ENCODE results near the gene HSD17B4. TPM values are rescaled to one million over a fixed set of nuclear protein-coding genes. Genes with fewer than 3 reads are reported as not detected.

HSD17B4 gene
- total and polyA plus RNA-seq, 12 donors = 236 to 620 (median 344) TPM

GRCh38 chr5:119521232-119521631 is 68.9 kb downstream of the HSD17B4 start:
- DNase-seq = no peak
- Histone ChIP-seq H3K27me3 (no peaks in the 10 kb centered on the region), H3K4me1 (replicated peaks in 1 of 2) (no peaks in the 10 kb centered on the region), H3K9me3 (replicated peaks in 1 of 3) (no peaks in the 10 kb centered on the region), H3K36me3 (replicated peaks in 1 of 2) (peaks cover 0 to 12% of the 10 kb centered on the region in 2 donors), H3K27ac (no peak overlapping the region), H3K4me3 (no peak overlapping the region)
- WGBS, 4 donors = 83 to 96% (median 91%) methylated on average over 1 of the region's 1 CpG
- intact Hi-C loops (cut with DNase I) = no loop called here
- no peak for TF ChIP-seq POLR2A (IDR thresholded peaks at IDR 0.05)
- TF ChIP-seq CTCF (IDR thresholded peaks at IDR 0.05) = no peak

GRCh38 chr5:119522841-119523240 is 70.5 kb downstream of the HSD17B4 start:
- intact Hi-C loops (cut with DNase I) = no loop called here
- Histone ChIP-seq H3K4me3 (no peak overlapping the region), H3K36me3 (replicated peaks in 1 of 2) (peaks cover 0 to 12% of the 10 kb centered on the region in 2 donors), H3K9me3 (replicated peaks in 1 of 3) (no peaks in the 10 kb centered on the region), H3K27me3 (no peaks in the 10 kb centered on the region), H3K4me1 (replicated peaks in 1 of 2) (no peaks in the 10 kb centered on the region), H3K27ac (no peak overlapping the region)
- TF ChIP-seq POLR2A (IDR thresholded peaks at IDR 0.05) (no peak), CTCF (IDR thresholded peaks at IDR 0.05) (no peak)
- no peak for DNase-seq
- 90 to 95% (median 93%) methylated on average over 1 of the region's 1 CpG for WGBS, 4 donors

- WGBS, 4 donors = 85 to 89% (median 86%) methylated on average over 3 of the region's 3 CpGs
- Histone ChIP-seq H3K27ac (no peak overlapping the region), H3K9me3 (replicated peaks in 1 of 3) (no peaks in the 10 kb centered on the region), H3K4me3 (no peak overlapping the region), H3K36me3 (replicated peaks in 1 of 2) (peaks cover 0 to 7% of the 10 kb centered on the region in 2 donors), H3K4me1 (replicated peaks in 1 of 2) (no peaks in the 10 kb centered on the region), H3K27me3 (no peaks in the 10 kb centered on the region)
- no peak for DNase-seq
- intact Hi-C loops (cut with DNase I) = no loop called here
- no peak for TF ChIP-seq CTCF (IDR thresholded peaks at IDR 0.05)
Observed at GRCh38 chr5:119524485-119524884, 72.2 kb downstream of the HSD17B4 start.

- Histone ChIP-seq H3K36me3 (replicated peaks in 1 of 2) (peaks cover 0 to 14% of the 10 kb centered on the region in 2 donors), H3K4me1 (replicated peaks in 1 of 2) (no peaks in the 10 kb centered on the region), H3K27ac (no peak overlapping the region), H3K9me3 (replicated peaks in 1 of 3) (peaks cover 0 to 6% (median 0%) of the 10 kb centered on the region in 3 donors), H3K27me3 (no peaks in the 10 kb centered on the region), H3K4me3 (no peak overlapping the region)
- intact Hi-C loops (cut with DNase I) = no loop called here
- WGBS, 4 donors = 87 to 89% (median 89%) methylated on average over 1 of the region's 1 CpG
- TF ChIP-seq CTCF (IDR thresholded peaks at IDR 0.05) = no peak
- TF ChIP-seq POLR2A (IDR thresholded peaks at IDR 0.05) = no peak
- DNase-seq = no peak
Observed at GRCh38 chr5:119527351-119527750, 75.1 kb downstream of the HSD17B4 start.

Data from adrenal gland (tissue), 12 donors.